ENCODE results near the gene RTN3.

DNA sequence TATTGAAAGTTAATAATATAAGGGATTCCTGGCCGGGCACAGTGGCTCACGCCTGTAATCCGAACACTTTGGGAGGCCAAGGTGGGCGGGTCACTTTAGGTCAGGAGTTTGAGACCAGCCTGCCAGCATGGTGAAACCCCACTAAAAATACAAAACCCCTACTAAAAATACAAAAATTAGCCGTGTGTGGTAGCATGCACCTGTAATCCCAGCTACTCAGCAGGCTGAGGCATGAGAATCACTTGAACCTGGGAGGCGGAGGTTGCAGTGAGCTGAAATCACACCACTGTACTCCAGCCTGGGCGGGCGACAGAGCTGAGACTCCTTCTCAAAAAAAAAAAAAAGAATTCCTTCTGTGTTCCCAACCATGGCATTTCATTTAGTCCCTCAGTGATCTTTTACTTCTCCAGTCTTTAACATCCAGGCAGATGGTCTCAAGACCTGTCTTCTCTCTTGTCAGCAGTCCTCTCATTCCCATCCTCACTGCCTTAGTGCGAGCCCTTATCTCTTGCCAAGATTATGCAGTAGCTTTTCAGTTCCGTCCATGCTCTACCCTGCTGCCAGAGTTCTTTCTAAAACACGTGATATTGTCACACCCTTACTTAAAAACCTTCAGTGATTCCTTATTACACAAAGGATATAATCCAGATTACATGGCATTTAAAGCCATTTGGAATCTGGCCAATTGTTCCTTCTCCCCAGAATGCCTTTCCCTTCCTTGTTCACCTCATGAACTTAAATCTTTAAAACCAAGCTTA, 17.9 kb downstream of the RTN3 start:
- TF ChIP-seq, protein P1, sequence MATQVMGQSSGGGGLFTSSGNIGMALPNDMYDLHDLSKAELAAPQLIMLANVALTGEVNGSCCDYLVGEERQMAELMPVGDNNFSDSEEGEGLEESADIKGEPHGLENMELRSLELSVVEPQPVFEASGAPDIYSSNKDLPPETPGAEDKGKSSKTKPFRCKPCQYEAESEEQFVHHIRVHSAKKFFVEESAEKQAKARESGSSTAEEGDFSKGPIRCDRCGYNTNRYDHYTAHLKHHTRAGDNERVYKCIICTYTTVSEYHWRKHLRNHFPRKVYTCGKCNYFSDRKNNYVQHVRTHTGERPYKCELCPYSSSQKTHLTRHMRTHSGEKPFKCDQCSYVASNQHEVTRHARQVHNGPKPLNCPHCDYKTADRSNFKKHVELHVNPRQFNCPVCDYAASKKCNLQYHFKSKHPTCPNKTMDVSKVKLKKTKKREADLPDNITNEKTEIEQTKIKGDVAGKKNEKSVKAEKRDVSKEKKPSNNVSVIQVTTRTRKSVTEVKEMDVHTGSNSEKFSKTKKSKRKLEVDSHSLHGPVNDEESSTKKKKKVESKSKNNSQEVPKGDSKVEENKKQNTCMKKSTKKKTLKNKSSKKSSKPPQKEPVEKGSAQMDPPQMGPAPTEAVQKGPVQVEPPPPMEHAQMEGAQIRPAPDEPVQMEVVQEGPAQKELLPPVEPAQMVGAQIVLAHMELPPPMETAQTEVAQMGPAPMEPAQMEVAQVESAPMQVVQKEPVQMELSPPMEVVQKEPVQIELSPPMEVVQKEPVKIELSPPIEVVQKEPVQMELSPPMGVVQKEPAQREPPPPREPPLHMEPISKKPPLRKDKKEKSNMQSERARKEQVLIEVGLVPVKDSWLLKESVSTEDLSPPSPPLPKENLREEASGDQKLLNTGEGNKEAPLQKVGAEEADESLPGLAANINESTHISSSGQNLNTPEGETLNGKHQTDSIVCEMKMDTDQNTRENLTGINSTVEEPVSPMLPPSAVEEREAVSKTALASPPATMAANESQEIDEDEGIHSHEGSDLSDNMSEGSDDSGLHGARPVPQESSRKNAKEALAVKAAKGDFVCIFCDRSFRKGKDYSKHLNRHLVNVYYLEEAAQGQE (IDR thresholded peaks at IDR 0.05; ENCODE audit: insufficient read depth in 1 of 2, low read depth in 2 of 2, low read length in 1 of 2): no peak
- TF ChIP-seq, protein P2, sequence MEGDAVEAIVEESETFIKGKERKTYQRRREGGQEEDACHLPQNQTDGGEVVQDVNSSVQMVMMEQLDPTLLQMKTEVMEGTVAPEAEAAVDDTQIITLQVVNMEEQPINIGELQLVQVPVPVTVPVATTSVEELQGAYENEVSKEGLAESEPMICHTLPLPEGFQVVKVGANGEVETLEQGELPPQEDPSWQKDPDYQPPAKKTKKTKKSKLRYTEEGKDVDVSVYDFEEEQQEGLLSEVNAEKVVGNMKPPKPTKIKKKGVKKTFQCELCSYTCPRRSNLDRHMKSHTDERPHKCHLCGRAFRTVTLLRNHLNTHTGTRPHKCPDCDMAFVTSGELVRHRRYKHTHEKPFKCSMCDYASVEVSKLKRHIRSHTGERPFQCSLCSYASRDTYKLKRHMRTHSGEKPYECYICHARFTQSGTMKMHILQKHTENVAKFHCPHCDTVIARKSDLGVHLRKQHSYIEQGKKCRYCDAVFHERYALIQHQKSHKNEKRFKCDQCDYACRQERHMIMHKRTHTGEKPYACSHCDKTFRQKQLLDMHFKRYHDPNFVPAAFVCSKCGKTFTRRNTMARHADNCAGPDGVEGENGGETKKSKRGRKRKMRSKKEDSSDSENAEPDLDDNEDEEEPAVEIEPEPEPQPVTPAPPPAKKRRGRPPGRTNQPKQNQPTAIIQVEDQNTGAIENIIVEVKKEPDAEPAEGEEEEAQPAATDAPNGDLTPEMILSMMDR (IDR thresholded peaks at IDR 0.05): no peak
- TF ChIP-seq POLR2AphosphoS5 (IDR thresholded peaks at IDR 0.05; ENCODE audit: low read depth, low read length): no peak
- TF ChIP-seq SIN3A (IDR thresholded peaks at IDR 0.05; ENCODE audit: borderline replicate concordance, insufficient read depth, low read depth, low read length): no peak
- no peak for TF ChIP-seq TCF7L2 (IDR thresholded peaks at IDR 0.05; ENCODE audit: low read depth, low read length)

Data from Panc1 (cell line).